GM19025 (cell line): Measurements from ENCODE around the gene RPTOR.

ENCODE experiments used
- ATAC-seq: cut with Tn5 transposase; IDR thresholded peaks from one replicate; pipeline ENCODE4 v1.9.1; 2021; ENCODE audit warnings: mild to moderate bottlenecking, low read depth, moderate library complexity; ENCODE audit not compliant: unreplicated experiment

Gene RPTOR

GRCh38 chr17:80926591-80927250 is 382.1 kb downstream of the RPTOR start:
- no peak for ATAC-seq

GRCh38 chr17:80927791-80928216 is 383.2 kb downstream of the RPTOR start:
- ATAC-seq, result no peak

DNA sequence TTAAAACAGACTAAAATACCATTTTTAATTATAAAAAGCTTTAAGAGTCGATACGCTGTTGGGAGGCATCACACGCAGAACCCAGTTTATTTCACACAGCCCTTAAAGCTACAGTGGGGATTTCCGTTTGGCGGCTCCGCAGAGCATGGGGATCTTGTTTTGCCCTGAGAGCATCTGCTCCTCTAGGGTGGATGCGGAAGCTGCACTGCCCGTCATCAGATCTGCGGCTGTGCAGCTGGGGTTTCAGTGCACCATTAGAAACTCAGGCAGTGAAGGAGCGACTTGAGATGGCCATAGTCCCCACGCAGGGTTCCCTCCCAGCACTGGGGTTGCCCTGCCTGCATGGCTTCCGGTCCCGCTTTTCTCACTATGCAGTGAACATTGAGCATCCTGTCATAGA is 384.8 kb downstream of the RPTOR start:
- ATAC-seq, result peak; percentile 72

DNA sequence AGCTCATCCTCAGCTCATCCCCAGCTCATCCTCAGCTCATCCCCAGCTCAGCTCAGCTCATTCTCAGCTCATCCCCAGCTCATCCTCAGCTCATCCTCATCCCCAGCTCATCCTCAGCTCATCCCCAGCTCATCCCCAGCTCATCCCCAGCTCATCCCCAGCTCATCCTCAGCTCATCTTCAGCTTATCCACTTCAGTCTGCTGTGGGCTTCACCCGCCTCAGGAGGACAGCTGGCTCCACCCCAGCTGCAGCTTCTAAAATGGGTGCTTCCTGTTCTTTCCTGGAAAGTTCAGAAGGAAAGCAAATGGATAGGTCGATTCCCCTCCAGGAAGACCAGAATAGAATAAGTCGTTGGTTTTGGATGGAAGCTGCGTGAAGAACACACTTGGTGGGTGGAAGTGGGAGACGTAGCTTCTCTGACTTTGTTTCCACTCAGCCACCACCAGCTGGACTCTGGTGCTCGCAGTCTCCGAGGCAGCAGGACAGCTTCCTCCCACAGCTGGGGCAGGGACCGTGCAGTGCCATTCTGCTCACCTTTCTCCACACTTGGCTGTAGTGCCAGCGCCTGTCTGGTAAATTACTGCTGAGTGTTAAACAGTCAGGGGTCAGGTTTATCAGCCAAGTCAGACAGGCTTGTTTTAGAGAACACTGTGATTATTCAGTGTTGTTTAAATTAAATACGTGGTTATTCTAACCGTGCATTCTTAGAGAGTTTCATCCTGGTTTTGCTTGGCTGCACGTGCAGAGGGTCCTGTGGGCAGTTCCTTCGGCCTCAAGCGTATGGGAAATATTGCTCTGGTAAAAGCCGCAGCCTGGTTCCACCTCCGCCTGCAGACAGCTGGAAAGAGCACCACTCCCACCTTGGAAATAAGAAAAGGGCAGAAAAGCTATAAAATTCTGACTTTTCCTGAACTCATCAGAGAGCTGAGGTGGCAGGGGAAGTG is 386.0 kb downstream of the RPTOR start:
- no peak for ATAC-seq

GRCh38 chr17:80931421-80932265 is 387.0 kb downstream of the RPTOR start:
- ATAC-seq, result no peak

- no peak for ATAC-seq
These were observed 390.9 kb downstream of the RPTOR start for GRCh38 chr17:80935526-80935925.

- ATAC-seq, result no peak
These were observed 391.6 kb downstream of the RPTOR start for GRCh38 chr17:80936218-80936617.

DNA sequence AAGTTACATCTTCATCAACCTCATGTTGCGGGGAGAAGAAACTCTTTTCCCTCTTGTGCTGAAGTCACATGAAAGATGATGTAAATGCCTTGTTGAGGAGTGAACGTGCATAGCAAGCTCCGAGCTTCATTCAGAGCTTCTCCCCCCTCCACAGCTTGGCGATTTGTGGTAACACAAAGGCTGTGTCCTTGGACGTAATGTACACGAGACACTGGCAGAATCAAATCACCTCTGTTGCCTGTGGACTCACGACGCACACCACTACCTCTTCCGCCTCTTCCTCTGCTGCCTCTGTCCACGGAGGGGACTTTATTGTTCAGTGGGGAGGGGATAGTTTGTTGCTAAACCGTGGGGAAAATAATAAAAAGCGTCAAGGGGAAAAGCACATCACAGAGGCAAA is 392.1 kb downstream of the RPTOR start:
- no peak for ATAC-seq

DNA sequence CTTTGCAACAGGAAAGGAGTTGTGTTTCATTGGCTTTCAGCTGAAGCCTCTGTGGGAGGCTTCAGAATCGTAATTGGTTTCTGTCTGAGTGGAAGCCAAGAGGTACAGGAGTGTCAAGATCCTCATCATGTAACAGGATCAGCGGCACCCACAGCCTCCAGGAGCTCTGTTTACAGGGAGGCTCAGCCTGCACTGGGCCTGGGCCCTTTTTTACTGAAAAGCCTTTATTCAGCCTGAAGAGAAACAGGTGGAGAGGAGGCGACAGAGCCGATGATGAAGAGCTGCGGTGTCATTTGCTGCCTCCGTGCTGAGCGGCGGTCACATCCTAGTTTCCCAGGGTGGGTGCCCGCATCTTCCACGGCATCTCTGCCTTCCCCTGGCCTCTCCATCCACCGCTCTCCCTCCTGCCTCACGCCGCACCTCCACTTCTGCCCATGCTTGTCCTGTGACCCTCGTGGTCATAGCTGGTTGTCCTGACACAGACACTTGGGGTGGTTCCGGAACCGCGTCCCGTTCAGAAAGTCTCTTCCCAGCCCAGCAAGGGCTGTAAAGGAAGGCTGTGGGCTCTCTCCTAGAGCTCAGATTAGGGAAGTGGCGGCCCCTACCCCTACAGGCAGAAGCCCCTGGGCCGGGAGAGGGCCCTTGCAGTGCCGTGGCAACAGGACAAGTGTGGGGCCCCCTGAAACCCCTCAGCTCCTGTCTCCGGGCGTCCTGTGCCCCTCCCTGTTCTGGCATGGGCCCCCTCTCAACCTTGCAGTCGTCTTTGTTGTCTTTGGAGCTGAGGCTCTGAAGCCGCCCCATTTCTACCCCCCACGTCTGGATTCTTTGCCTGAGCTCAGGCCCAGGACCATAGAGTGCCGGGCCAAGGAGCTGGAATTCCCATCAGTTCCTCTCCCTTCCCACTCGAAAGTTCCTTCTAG is 393.1 kb downstream of the RPTOR start:
- ATAC-seq, result no peak

DNA sequence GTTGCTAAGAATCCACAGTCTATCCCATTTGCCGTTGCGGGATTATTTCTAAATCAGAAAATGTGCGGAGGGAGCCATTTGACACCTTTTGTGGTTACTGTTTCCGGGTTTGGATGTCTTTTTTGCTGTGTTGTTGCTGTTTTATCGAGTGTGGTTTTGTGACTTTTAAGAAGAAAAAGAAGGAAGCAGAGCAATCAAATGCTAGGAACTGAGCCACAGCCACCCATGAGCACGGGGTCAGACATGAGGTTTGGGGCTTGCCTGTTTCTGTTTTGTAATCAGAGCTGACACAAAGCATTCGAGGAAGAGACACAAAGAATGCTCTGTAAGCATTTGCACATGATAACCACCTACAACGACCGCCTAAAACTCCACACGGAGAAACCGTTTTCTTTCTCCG is 393.9 kb downstream of the RPTOR start:
- ATAC-seq, result no peak

- no peak for ATAC-seq
These were observed 394.8 kb downstream of the RPTOR start for GRCh38 chr17:80939151-80940145.

DNA sequence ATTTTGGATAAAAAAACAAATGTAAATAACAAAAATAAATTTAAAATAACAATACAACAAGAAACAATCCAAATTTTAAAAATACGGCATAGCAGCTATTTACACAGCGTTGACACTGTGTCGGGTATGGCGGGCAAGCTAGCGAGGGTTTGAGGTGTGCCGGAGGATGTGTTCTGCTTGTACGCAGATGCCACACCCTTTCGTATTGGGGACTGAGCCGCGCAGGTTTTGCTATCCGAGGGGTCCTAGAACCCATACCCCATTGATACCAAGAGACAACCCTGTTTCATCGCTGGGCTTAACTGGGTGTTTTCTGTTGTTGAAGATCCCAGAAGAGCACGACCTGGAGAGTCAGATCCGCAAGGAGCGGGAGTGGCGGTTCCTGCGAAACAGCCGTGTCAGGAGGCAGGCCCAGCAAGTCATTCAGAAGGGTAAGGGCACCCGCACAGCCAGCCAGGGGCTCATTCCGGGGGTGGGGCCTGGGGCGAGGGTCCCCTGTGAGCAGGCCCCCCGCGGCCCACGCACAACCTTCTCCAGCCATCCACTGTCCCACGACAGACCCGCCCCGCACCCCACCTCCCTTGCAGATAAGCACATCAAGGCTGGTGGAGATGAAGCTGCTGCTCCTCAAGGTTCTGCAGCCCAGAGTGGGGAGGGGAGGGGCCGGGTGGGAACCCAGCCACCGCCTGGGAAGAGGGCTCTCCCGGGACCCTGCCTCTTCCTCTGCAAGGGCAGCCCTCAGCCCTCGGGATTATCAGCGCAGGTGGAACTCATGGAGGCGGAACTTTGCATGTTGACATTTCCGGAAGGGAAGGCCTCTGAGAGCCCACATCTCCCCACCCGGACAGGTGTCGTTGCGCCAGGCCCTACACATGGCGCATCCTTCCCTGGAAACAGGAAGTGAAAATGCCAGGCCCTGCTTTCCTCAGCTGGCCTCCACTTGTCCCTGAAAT is 395.8 kb downstream of the RPTOR start:
- no peak for ATAC-seq

DNA sequence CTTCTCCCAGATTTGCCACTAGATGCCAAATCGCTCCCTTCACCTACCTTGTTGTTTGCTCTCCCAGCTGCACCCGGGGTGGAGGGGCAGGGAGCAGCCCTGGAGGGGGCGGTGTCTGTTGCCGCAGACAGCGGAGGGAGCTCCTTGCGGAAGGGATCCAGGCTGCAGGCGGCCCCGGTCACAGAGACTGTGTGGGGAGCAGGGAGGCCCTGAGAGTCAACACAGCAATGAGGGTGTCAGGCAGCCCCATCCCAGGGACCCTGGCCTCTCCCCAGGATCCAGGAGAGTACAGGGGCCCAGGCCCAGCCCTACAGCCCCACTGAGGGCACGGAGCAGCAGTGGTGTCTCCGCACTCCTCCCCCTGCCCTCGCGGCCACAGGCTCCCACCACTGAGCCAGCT is 396.5 kb downstream of the RPTOR start:
- ATAC-seq, result no peak

DNA sequence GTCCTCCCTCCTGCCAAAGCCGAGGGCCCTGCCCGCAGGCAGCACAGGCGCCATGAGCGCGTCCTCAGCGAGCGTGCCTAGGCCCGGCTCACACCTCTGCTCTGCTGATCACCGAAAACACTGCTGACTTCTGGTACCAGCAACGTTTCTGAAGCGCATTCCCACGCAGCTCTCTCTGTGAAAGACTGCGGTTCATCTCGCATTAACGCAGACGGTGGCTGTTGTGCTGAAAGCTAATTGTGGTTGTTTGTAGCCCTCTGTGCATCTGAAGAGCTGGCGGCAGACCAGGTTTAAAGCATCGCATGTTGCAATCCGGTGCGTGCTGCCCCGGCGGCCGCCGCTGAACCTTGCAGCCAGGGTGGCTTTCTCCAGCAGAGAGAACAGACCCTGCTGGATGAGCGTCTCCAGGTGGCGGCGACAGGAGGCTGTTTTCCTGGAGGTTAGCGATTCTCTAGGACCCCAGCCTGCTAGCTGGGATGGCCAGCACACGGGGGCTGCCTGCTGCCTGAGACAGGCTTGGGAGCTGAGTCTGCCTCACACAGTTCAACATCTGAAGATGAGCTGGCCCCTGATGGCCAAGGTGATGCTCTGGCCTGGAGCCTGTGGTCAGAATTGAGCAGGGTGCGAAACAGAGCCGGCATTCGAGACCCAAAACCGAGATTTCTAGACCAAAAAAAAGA is 397.2 kb downstream of the RPTOR start:
- no peak for ATAC-seq

DNA sequence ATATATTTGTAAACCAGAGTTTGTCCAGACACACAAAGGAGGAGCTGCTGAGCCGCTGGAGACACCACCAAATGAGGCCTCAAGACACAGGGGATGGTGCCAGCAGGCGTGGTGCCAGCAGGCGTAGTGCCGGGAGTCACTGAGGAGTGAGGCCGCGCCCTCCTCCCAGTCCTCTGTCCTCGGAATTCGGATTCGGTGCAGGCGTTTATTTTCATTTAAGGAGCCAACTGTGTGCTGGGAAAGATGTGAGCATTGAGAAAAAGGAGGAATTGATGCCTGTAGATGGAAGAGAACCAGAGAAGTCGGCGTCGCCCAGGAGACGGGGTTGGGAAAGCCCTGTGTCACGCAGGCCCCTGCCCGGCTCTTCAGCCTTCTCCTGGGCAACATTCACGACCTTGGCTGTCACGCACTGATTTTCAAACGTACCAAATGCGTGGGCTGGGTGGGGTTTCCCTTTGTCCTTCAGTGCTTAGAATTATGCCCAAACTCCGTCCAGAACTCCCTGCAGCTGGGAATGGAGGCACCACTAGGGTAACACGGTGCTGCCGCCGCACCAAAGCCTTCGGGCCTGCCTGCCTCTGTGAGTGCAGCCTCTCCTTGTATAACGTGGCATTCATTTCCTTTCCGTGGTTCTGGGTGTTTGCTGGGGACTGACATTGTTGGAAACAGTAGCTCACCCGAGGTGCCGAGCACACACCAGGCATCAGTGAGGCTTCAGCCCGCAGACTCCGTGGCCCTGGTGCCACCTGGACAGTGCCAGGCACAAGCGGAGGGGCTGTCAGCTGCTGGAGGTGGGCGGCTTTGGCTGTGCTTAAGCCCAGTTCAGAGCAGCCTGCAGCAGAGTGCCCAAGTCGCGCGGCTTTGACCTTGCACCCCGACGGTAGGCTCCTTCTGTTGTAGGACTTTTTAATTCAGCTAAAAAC is 398.0 kb downstream of the RPTOR start:
- ATAC-seq, result no peak
